ENCODE results near the gene BNC2.

DNA sequence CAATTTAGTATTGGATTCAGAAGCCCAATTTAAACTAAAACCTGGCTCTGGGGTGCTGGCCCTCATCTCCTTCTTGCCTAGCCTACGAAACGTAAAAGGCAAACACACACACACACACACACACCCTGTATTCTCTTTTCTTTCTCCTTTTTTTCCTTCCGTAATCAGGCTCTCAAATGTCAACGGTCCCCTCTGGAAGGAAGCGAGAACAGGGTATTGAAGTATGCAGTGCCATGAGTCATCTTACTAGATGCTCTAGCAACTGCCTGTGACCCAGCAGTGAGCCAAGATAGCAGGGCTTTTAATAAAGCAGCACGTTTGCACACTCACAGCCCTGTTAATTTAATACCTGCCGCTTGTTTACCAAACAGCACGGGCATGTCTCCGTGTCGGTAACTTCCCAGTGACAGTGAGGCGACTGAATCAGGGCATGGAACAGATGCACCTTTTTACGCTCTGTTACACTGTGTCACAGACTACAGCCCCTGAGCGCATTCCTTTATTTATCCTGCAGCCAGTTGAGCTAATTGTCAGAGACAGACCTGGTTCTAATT, 243.8 kb downstream of the BNC2 start:
- TF ChIP-seq POLR2A (IDR thresholded peaks at IDR 0.05) (no peak), POLR2AphosphoS5 (IDR thresholded peaks at IDR 0.05) (peak in 1 of 4 donors; percentile 22)
